Testis (tissue), 2 donors: Measurements from ENCODE around the gene HSPH1.

Source experiments
- CTCF ChIP-seq, 3 experiments: fragments of 450-650 bp in 2 of 3; fragments of 200-600 bp in 1 of 3; sonication (generic) in 1 of 3; IDR thresholded peaks; one replicate each; pipeline ENCODE4 v1.5.1; 2016 to 2019; ENCODE audit warnings: antibody characterized with exemption in 3 of 3, mild to moderate bottlenecking in 2 of 3, moderate library complexity in 1 of 3
- POLR2A ChIP-seq: fragments of 450-650 bp; IDR thresholded peaks from one replicate; pipeline ENCODE4 v1.6.1; 2017; ENCODE audit warnings: antibody characterized with exemption, mild to moderate bottlenecking, moderate library complexity

DNA sequence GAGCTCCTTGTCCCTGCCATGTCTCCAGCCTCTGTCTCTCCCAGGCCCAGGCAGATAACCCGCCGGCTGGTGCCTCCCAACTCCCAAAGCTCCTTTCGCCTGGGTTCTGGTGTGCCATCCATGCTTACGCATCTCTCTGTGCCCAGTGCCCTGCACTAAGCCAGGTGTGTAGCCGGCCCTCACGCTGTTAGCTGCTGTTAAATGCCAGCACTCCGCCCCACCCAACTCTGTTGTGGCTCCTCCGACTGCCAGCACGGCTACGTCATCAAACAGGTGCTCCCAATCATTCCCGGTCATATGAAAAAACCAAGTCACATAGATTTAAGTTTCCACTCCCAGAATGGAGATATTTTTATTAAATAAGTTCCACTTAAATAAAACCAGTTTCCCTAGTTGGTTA, 7.0 kb upstream of the HSPH1 start:
- no peak for TF ChIP-seq CTCF (IDR thresholded peaks at IDR 0.05)
- no peak for TF ChIP-seq POLR2A
